ENCODE data around the gene PEX3.

DNA sequence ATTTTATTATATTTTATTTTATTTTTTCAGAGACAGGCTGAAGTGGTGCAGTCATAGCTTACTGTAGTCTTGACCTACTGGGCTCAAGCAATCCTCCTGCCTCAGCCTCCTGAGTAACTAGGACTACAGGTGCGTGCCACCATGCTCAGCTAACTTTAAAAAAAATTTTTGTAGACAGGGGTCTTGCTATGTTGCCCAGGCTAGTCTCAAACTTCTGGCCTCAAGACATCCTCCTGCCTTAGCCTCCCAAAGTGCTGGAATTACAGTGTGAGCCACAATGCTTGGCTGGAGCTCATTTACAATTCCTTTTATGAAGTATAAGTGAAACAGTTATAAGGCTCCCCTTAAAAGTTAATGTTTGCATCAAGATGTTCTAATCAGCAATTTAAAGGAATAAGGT lies 46.4 kb downstream of the PEX3 start:
- TF ChIP-seq GATA2 (IDR thresholded peaks at IDR 0.05; ENCODE audit: low read depth, low read length) (no peak), GATA3 (IDR thresholded peaks at IDR 0.05; ENCODE audit: low read depth, low read length) (no peak)
